Endothelial cell (in vitro differentiated cells): ENCODE data around the gene WDR48. TPM values are rescaled to one million over a fixed set of nuclear protein-coding genes. Genes with fewer than 3 reads are reported as not detected.

Experiments used
- DNase-seq: peaks from one replicate; pipeline ENCODE4 v3.0.0; 2021; ENCODE audit warnings: low spot score
- H3K27ac Mint-ChIP-seq: one replicate; pipeline ENCODE4 v1.8.0; 2021; ENCODE audit warnings: mixed read lengths, inconsistent platforms; ENCODE audit not compliant: unreplicated experiment
- H3K27me3 Mint-ChIP-seq: one replicate; pipeline ENCODE4 v1.8.0; 2021; ENCODE audit warnings: mild to moderate bottlenecking, moderate library complexity, mixed read lengths, inconsistent platforms; ENCODE audit not compliant: unreplicated experiment
- H3K36me3 Mint-ChIP-seq: one replicate; pipeline ENCODE4 v1.8.0; 2021; ENCODE audit warnings: mild to moderate bottlenecking, low read depth, mixed read lengths, inconsistent platforms; ENCODE audit not compliant: unreplicated experiment
- H3K4me1 Mint-ChIP-seq: one replicate; pipeline ENCODE4 v1.8.0; 2021; ENCODE audit warnings: mild to moderate bottlenecking, mixed read lengths, inconsistent platforms; ENCODE audit not compliant: unreplicated experiment
- H3K4me3 Mint-ChIP-seq: one replicate; pipeline ENCODE4 v1.8.0; 2021; ENCODE audit warnings: mild to moderate bottlenecking, mixed read lengths, inconsistent platforms; ENCODE audit not compliant: unreplicated experiment
- H3K9me3 Mint-ChIP-seq: one replicate; pipeline ENCODE4 v1.8.0; 2021; ENCODE audit warnings: mixed read lengths, inconsistent platforms; ENCODE audit not compliant: unreplicated experiment
- total RNA-seq: library from RNA; stranded (reverse); fragmentation: NEBNext Ultra II Directional; extraction: Animal tissue kit (Norgen Biotek cat#: 25700); gene quantifications from one replicate; pipeline ENCODE4 v1.2.1, GENCODE V29; 2021; ENCODE audit not compliant: unreplicated experiment
- TF ChIP-seq, protein P1 (sequence below): fragments of 200-600 bp; sonication (generic); IDR thresholded peaks from one replicate; pipeline ENCODE4 v1.5.0; 2021; ENCODE audit warnings: antibody characterized with exemption; ENCODE audit not compliant: unreplicated experiment

WDR48 gene
- total RNA-seq, 1 donor from 2014 or later, result 33.4 TPM

GRCh38 chr3:39098473-39099000, 46.7 kb downstream of the WDR48 start:
- H3K27ac Mint-ChIP-seq, result no peak overlapping the region
- H3K4me1 Mint-ChIP-seq, result peaks cover 65% of the 10 kb centered on the region
- peaks cover 9% of the 10 kb centered on the region for H3K27me3 Mint-ChIP-seq
- H3K9me3 Mint-ChIP-seq, result no peaks in the 10 kb centered on the region
- H3K4me3 Mint-ChIP-seq, result no peak overlapping the region
- TF ChIP-seq, protein P1, sequence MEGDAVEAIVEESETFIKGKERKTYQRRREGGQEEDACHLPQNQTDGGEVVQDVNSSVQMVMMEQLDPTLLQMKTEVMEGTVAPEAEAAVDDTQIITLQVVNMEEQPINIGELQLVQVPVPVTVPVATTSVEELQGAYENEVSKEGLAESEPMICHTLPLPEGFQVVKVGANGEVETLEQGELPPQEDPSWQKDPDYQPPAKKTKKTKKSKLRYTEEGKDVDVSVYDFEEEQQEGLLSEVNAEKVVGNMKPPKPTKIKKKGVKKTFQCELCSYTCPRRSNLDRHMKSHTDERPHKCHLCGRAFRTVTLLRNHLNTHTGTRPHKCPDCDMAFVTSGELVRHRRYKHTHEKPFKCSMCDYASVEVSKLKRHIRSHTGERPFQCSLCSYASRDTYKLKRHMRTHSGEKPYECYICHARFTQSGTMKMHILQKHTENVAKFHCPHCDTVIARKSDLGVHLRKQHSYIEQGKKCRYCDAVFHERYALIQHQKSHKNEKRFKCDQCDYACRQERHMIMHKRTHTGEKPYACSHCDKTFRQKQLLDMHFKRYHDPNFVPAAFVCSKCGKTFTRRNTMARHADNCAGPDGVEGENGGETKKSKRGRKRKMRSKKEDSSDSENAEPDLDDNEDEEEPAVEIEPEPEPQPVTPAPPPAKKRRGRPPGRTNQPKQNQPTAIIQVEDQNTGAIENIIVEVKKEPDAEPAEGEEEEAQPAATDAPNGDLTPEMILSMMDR, result no peak
- DNase-seq, result no peak
- H3K36me3 Mint-ChIP-seq, result peaks cover 44% of the 10 kb centered on the region

DNA sequence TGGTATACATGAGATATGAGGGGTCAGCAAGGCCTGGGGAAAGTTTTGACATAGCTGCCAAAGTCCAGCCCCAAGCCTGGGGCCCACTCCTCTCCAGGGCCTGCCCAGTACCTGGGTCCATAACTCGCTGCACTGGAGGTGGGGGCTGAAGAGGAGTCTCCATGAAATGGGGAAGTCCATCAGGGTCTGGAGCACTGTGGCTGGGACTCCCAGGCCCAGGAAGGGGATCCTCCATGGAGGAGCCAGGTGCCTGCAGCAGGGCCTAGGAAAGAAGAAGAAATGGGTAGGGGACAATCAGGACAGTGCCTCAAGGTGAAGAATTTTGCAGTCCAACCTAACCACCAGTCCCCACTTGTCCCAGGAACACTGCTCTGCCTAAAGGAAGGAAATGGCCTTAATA, 47.4 kb downstream of the WDR48 start:
- peaks cover 38% of the 10 kb centered on the region for H3K36me3 Mint-ChIP-seq
- H3K9me3 Mint-ChIP-seq, result no peaks in the 10 kb centered on the region
- H3K27ac Mint-ChIP-seq, result no peak overlapping the region
- H3K27me3 Mint-ChIP-seq, result peaks cover 9% of the 10 kb centered on the region
- peaks cover 63% of the 10 kb centered on the region for H3K4me1 Mint-ChIP-seq
- no peak overlapping the region for H3K4me3 Mint-ChIP-seq
- TF ChIP-seq, protein P1, result no peak
- DNase-seq, result no peak

- H3K27me3 Mint-ChIP-seq, result peaks cover 13% of the 10 kb centered on the region
- peaks cover 34% of the 10 kb centered on the region for H3K36me3 Mint-ChIP-seq
- H3K4me3 Mint-ChIP-seq, result peak overlapping the region; percentile 51
- H3K4me1 Mint-ChIP-seq, result peaks cover 63% of the 10 kb centered on the region
- H3K9me3 Mint-ChIP-seq, result no peaks in the 10 kb centered on the region
- TF ChIP-seq, protein P1, result no peak
- H3K27ac Mint-ChIP-seq, result no peak overlapping the region
- no peak for DNase-seq
These were observed 48.1 kb downstream of the WDR48 start for GRCh38 chr3:39099738-39100499.

DNA sequence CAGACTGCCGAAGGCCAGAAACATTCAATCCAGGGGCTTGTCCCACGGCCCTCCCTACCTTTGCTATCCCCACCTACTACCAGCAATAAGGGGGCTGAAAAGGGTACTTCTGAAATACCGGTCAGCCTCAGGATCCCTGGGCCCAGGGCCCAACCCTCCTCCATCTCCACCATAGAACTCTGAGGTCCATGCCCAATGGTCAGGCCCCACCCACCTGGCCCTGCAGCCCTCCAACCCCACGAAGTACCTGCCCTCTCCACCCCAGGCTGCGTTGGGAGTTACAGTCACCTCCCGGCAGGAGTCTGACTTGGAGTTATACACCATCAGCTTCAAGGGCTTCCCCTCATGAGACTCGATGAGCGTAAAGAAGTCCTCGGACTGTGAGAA, 48.7 kb downstream of the WDR48 start:
- no peaks in the 10 kb centered on the region for H3K9me3 Mint-ChIP-seq
- DNase-seq, result no peak
- H3K4me3 Mint-ChIP-seq, result no peak overlapping the region
- H3K36me3 Mint-ChIP-seq, result peaks cover 34% of the 10 kb centered on the region
- peaks cover 14% of the 10 kb centered on the region for H3K27me3 Mint-ChIP-seq
- H3K27ac Mint-ChIP-seq, result no peak overlapping the region
- H3K4me1 Mint-ChIP-seq, result peaks cover 63% of the 10 kb centered on the region
- TF ChIP-seq, protein P1, result no peak

DNA sequence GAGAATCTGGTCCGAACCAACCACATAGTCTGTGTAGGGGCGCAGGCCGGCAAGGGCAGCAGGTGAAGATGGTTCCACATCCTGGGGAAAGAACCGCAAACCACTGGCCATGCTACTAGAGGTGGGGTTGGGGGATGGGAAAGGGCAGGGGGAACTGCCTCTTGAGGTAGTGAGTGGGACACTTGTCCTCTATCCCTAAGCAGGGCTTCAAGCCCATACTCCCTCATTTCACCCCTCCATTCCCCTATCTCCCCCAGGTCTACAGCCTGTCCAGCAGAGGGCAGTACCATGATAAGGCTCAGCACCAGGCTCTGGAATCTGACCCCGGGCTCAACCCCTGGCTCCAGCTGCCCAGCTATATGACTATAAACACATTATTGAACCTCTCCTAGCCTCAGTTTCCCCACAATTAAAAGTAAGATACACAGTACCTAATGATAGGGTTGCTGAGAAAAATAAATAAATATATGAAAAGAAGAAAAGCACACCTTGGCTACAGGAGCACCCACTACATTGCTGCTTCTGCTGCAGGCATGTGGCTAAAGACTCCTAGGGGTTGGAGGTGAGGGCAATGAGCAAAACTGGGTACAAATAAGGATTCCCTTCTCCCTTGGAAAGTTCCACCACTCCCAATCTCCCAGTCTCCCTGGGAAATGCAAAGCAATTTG, 49.3 kb downstream of the WDR48 start:
- no peak overlapping the region for H3K27ac Mint-ChIP-seq
- DNase-seq, result peak; percentile 44
- TF ChIP-seq, protein P1, result peak; percentile 54
- H3K9me3 Mint-ChIP-seq, result no peaks in the 10 kb centered on the region
- H3K27me3 Mint-ChIP-seq, result peaks cover 20% of the 10 kb centered on the region
- H3K4me1 Mint-ChIP-seq, result peaks cover 66% of the 10 kb centered on the region
- peaks cover 40% of the 10 kb centered on the region for H3K36me3 Mint-ChIP-seq
- H3K4me3 Mint-ChIP-seq, result no peak overlapping the region
